Activated CD8-positive, alpha-beta memory T cell treated with anti-CD3 and anti-CD28 coated beads, Interleukin-2, amount 50 U/mL, for 1 hour (primary cell): ENCODE data around the gene GMEB1.

Experiments used
- DNase-seq: peaks from one replicate; pipeline ENCODE4 v3.0.0-alpha.2; 2020; ENCODE audit errors: extremely low read depth

Gene GMEB1

GRCh38 chr1:28751315-28752060 lies 82.9 kb downstream of the GMEB1 start:
- DNase-seq, result no peak

- DNase-seq, result no peak
Observed at GRCh38 chr1:28755701-28756100, 87.1 kb downstream of the GMEB1 start.

- DNase-seq, result no peak
Observed at GRCh38 chr1:28756846-28757245, 88.3 kb downstream of the GMEB1 start.

GRCh38 chr1:28758420-28758819 lies 89.8 kb downstream of the GMEB1 start:
- DNase-seq, result no peak

- DNase-seq, result no peak
Observed at GRCh38 chr1:28759257-28759656, 90.7 kb downstream of the GMEB1 start.

- no peak for DNase-seq
Observed at GRCh38 chr1:28761189-28761588, 92.6 kb downstream of the GMEB1 start.

- DNase-seq, result no peak
Observed at GRCh38 chr1:28766532-28767183, 98.1 kb downstream of the GMEB1 start.
